Measurements from ENCODE around the gene BLM. TPM values are rescaled to one million over a fixed set of nuclear protein-coding genes. Genes with fewer than 3 reads are reported as not detected.
"Not testable (repeated sequence)": the region's sequence is repeated elsewhere in the genome, so short reads cannot be mapped to it uniquely, and the experiment has no call there.

BLM gene
- polyA plus RNA-seq, 1 donor (not counting 4 experiments of a cell fraction or from before 2014, with no cell fraction given), result 4.4 TPM

GRCh38 chr15:90686435-90687218, 30.5 kb upstream of the BLM start:
- no peak for TF ChIP-seq EZH2 (IDR thresholded peaks at IDR 0.05; ENCODE audit: low read length)
- no peak for TF ChIP-seq CTCF (optimal IDR thresholded peaks at IDR 0.05 in 1 of 3, IDR thresholded peaks at IDR 0.05 in 1 of 3, conservative IDR thresholded peaks at IDR 0.05 in 1 of 3; ENCODE audit: extremely low read depth in 1 of 3, insufficient read depth in 2 of 3, low read length in 3 of 3)
- no peaks in the 10 kb centered on the region for H3K27me3 ChIP-seq (ENCODE audit: control insufficient read depth, extremely low read depth, insufficient read depth, low read length)
- no peaks in the 10 kb centered on the region for H3K9me1 ChIP-seq (ENCODE audit: control insufficient read depth, extremely low read depth, insufficient read depth, low read length)
- H4K20me1 ChIP-seq (ENCODE audit: control insufficient read depth, extremely low read depth, insufficient read depth, low read length), result no peaks in the 10 kb centered on the region
- no peak overlapping the region for H3K27ac ChIP-seq (ENCODE audit: control insufficient read depth, insufficient read depth, low read length)
- dilution Hi-C loops (cut with MboI; ENCODE audit: extremely low pct_ligation_motif_present, low sequenced_read_pairs), result no loop called here
- DNase-seq (ENCODE audit: low read depth, low spot score) (no peak), FAIRE-seq (no peak)
- no peaks in the 10 kb centered on the region for H3K4me1 ChIP-seq (ENCODE audit: control insufficient read depth, extremely low read depth, insufficient read depth, low read length)
- H3K9me3 ChIP-seq (ENCODE audit: control insufficient read depth, low read depth, low read length), result no peaks in the 10 kb centered on the region
- no peak overlapping the region for H2AFZ ChIP-seq (ENCODE audit: control insufficient read depth, low read length)
- H3K4me2 ChIP-seq (ENCODE audit: control insufficient read depth, extremely low read depth, insufficient read depth, low read depth, low read length), result no peak overlapping the region
- no peaks in the 10 kb centered on the region for H3K79me2 ChIP-seq (ENCODE audit: control insufficient read depth, insufficient read depth, low read length)
- H3K9ac ChIP-seq (ENCODE audit: control insufficient read depth, extremely low read depth, insufficient read depth, low read length), result no peak overlapping the region
- no peak overlapping the region for H3K4me3 ChIP-seq (ENCODE audit: control insufficient read depth in 2 of 3, extremely low read depth in 1 of 3, insufficient read depth in 2 of 3, low read depth in 1 of 3, low read length in 3 of 3)
- no peaks in the 10 kb centered on the region for H3K36me3 ChIP-seq (ENCODE audit: control insufficient read depth in 2 of 2, extremely low read depth in 1 of 2, insufficient read depth in 2 of 2, low read length in 2 of 2)

- H3K9ac ChIP-seq (ENCODE audit: control insufficient read depth, extremely low read depth, insufficient read depth, low read length); H2AFZ ChIP-seq (ENCODE audit: control insufficient read depth, low read length); H3K27me3 ChIP-seq (ENCODE audit: control insufficient read depth, extremely low read depth, insufficient read depth, low read length); H3K79me2 ChIP-seq (ENCODE audit: control insufficient read depth, insufficient read depth, low read length); dilution Hi-C loops (cut with MboI; ENCODE audit: extremely low pct_ligation_motif_present, low sequenced_read_pairs); DNase-seq (ENCODE audit: low read depth, low spot score); H3K4me1 ChIP-seq (ENCODE audit: control insufficient read depth, extremely low read depth, insufficient read depth, low read length); H3K4me3 ChIP-seq (ENCODE audit: control insufficient read depth in 2 of 3, extremely low read depth in 1 of 3, insufficient read depth in 2 of 3, low read depth in 1 of 3, low read length in 3 of 3); H4K20me1 ChIP-seq (ENCODE audit: control insufficient read depth, extremely low read depth, insufficient read depth, low read length); H3K9me1 ChIP-seq (ENCODE audit: control insufficient read depth, extremely low read depth, insufficient read depth, low read length); H3K4me2 ChIP-seq (ENCODE audit: control insufficient read depth, extremely low read depth, insufficient read depth, low read depth, low read length); H3K9me3 ChIP-seq (ENCODE audit: control insufficient read depth, low read depth, low read length); H3K27ac ChIP-seq (ENCODE audit: control insufficient read depth, insufficient read depth, low read length); H3K36me3 ChIP-seq (ENCODE audit: control insufficient read depth in 2 of 2, extremely low read depth in 1 of 2, insufficient read depth in 2 of 2, low read length in 2 of 2); FAIRE-seq: not testable (repeated sequence)
These were observed 27.7 kb upstream of the BLM start for GRCh38 chr15:90689326-90689961.

Data from keratinocyte (primary cell).